H9 (cell line): ENCODE measurements around the gene SPAM1. TPM values are rescaled to one million over a fixed set of nuclear protein-coding genes. Genes with fewer than 3 reads are reported as not detected.
A peak's percentile ranks its signal among the peaks of the same experiment; 100 is the strongest.

Experiments
- DNase-seq: peaks from one replicate; pipeline ENCODE4 v3.0.0-alpha.2; 2017
- H2AFZ ChIP-seq: one replicate; pipeline ENCODE4 v1.6.1; 2013; ENCODE audit warnings: mild to moderate bottlenecking, low read length, control low read depth, moderate library complexity
- H2AK5ac ChIP-seq: 2 replicates; pipeline ENCODE4 v1.6.1; 2013; ENCODE audit warnings: low read length, control low read depth, mixed read lengths; ENCODE audit not compliant: insufficient read length
- H2BK120ac ChIP-seq: one replicate; pipeline ENCODE4 v1.6.1; 2013; ENCODE audit warnings: low read depth, mild to moderate bottlenecking, low read length, control low read depth, inconsistent platforms; ENCODE audit not compliant: poor library complexity, severe bottlenecking
- H2BK12ac ChIP-seq: 2 replicates; pipeline ENCODE4 v1.6.1; 2013; ENCODE audit warnings: low read length, control low read depth, mixed read lengths, low read depth; ENCODE audit not compliant: insufficient read length
- H2BK15ac ChIP-seq: 2 replicates; pipeline ENCODE4 v1.6.1; 2013; ENCODE audit warnings: low read depth, low read length, control low read depth
- H2BK20ac ChIP-seq: one replicate; pipeline ENCODE4 v1.6.1; 2013; ENCODE audit warnings: low read depth, mild to moderate bottlenecking, low read length, control low read depth, inconsistent platforms; ENCODE audit not compliant: poor library complexity, severe bottlenecking
- H2BK5ac ChIP-seq: 2 replicates; pipeline ENCODE4 v1.6.1; 2013; ENCODE audit warnings: low read length, control low read depth, mixed read lengths; ENCODE audit not compliant: insufficient read length
- H3K14ac ChIP-seq: 2 replicates; pipeline ENCODE4 v1.6.1; 2013; ENCODE audit warnings: low read length, control low read depth; ENCODE audit not compliant: insufficient read depth
- H3K18ac ChIP-seq: 2 replicates; pipeline ENCODE4 v1.6.1; 2013; ENCODE audit warnings: low read depth, mild to moderate bottlenecking, mixed read lengths, low read length, control low read depth; ENCODE audit not compliant: insufficient read length
- H3K23ac ChIP-seq: 2 replicates; pipeline ENCODE4 v1.6.1; 2013; ENCODE audit warnings: low read length, control low read depth, mixed read lengths, low read depth; ENCODE audit not compliant: insufficient read length
- H3K23me2 ChIP-seq: 2 replicates; pipeline ENCODE4 v1.6.1; 2013; ENCODE audit warnings: low read depth, mild to moderate bottlenecking, mixed read lengths, low read length, control low read depth; ENCODE audit not compliant: insufficient read length, poor library complexity, severe bottlenecking
- H3K27ac ChIP-seq: 2 replicates; pipeline ENCODE4 v1.5.1; 2013; ENCODE audit warnings: low read length, control low read depth, mixed read lengths, low read depth; ENCODE audit not compliant: insufficient read length
- H3K27me3 ChIP-seq: 2 replicates; pipeline ENCODE4 v1.6.1; 2013; ENCODE audit warnings: low read length, control low read depth, inconsistent platforms; ENCODE audit not compliant: insufficient read depth
- H3K4ac ChIP-seq: 2 replicates; pipeline ENCODE4 v1.6.1; 2013; ENCODE audit warnings: low read depth, mild to moderate bottlenecking, control low read depth, inconsistent platforms, low read length, moderate library complexity
- H3K4me1 ChIP-seq: 2 replicates; pipeline ENCODE4 v1.6.1; 2013; ENCODE audit warnings: low read length, control low read depth, inconsistent platforms; ENCODE audit not compliant: insufficient read depth
- H3K4me2 ChIP-seq: 2 replicates; pipeline ENCODE4 v1.6.1; 2013; ENCODE audit warnings: low read length, control low read depth, mixed read lengths; ENCODE audit not compliant: insufficient read length, insufficient read depth
- H3K56ac ChIP-seq: 2 replicates; pipeline ENCODE4 v1.6.1; 2013; ENCODE audit warnings: low read depth, mild to moderate bottlenecking, mixed read lengths, low read length, control low read depth; ENCODE audit not compliant: insufficient read length
- H3K79me1 ChIP-seq: 2 replicates; pipeline ENCODE4 v1.6.1; 2013; ENCODE audit warnings: low read depth, mild to moderate bottlenecking, moderate library complexity, low read length, control low read depth, inconsistent platforms; ENCODE audit not compliant: insufficient read depth, poor library complexity, severe bottlenecking
- H3K79me2 ChIP-seq: 2 replicates; pipeline ENCODE4 v1.6.1; 2013; ENCODE audit warnings: low read length, control low read depth, inconsistent platforms; ENCODE audit not compliant: insufficient read depth
- H3K9ac ChIP-seq: 2 replicates; pipeline ENCODE4 v1.6.1; 2013; ENCODE audit warnings: low read length, control low read depth, mixed read lengths; ENCODE audit not compliant: insufficient read length; ENCODE audit errors: extremely low read depth
- H3K9me3 ChIP-seq: one replicate; pipeline ENCODE4 v1.6.1; 2013; ENCODE audit warnings: low read depth, low read length, inconsistent platforms; ENCODE audit not compliant: control insufficient read depth
- H3T11ph ChIP-seq: one replicate; pipeline ENCODE4 v1.6.1; 2013; ENCODE audit warnings: mild to moderate bottlenecking, low read length, control low read depth, inconsistent platforms
- H4K20me1 ChIP-seq: one replicate; pipeline ENCODE4 v1.6.1; 2013; ENCODE audit not compliant: control insufficient read depth, insufficient read length, insufficient read depth
- H4K5ac ChIP-seq: 2 replicates; pipeline ENCODE4 v1.6.1; 2013; ENCODE audit warnings: low read depth, mild to moderate bottlenecking, mixed read lengths, low read length, control low read depth; ENCODE audit not compliant: insufficient read length
- H4K8ac ChIP-seq: replicated peaks from 2 replicates; pipeline ENCODE4 v1.6.1; 2013; ENCODE audit warnings: low read length, control low read depth, mixed read lengths, low read depth; ENCODE audit not compliant: insufficient read length
- H4K91ac ChIP-seq: 2 replicates; pipeline ENCODE4 v1.6.1; 2013; ENCODE audit warnings: low read depth, mild to moderate bottlenecking, moderate library complexity, mixed read lengths, low read length, control low read depth; ENCODE audit not compliant: insufficient read length
- H3K27ac Mint-ChIP-seq, 3 experiments: 2 replicates in 2 of 3; 3 replicates in 1 of 3; pipeline ENCODE4 v1.8.0; 2020 to 2021; ENCODE audit warnings: mixed read lengths in 3 of 3, mild to moderate bottlenecking in 1 of 3, moderate library complexity in 1 of 3
- H3K27me3 Mint-ChIP-seq: 2 replicates; pipeline ENCODE4 v1.8.0; 2021; ENCODE audit warnings: low read depth, mild to moderate bottlenecking, moderate library complexity, mixed read lengths
- H3K36me3 Mint-ChIP-seq, 3 experiments: 2 replicates in 2 of 3; 3 replicates in 1 of 3; pipeline ENCODE4 v1.8.0; 2020 to 2021; ENCODE audit warnings: low read depth in 3 of 3, mixed read lengths in 3 of 3; ENCODE audit not compliant: insufficient read depth in 1 of 3
- H3K4me1 Mint-ChIP-seq, 2 experiments: 2 replicates each; pipeline ENCODE4 v1.8.0; 2020; ENCODE audit warnings: mixed read lengths in 2 of 2
- H3K4me3 Mint-ChIP-seq, 2 experiments: 2 replicates in 1 of 2; 3 replicates in 1 of 2; pipeline ENCODE4 v1.8.0; 2020 to 2021; ENCODE audit warnings: mild to moderate bottlenecking in 2 of 2, mixed read lengths in 2 of 2, moderate library complexity in 1 of 2
- H3K9me3 Mint-ChIP-seq, 2 experiments: 2 replicates in 1 of 2; 3 replicates in 1 of 2; pipeline ENCODE4 v1.8.0; 2020; ENCODE audit warnings: mild to moderate bottlenecking in 2 of 2, mixed read lengths in 2 of 2, moderate library complexity in 1 of 2
- CTCF ChIP-seq: fragments of 200-600 bp; sonication (generic); conservative IDR thresholded peaks from 3 replicates; pipeline ENCODE4 v1.8.0; 2021; ENCODE audit warnings: antibody characterized with exemption, mild to moderate bottlenecking
- WGBS: extraction: QIAGEN DNeasy Blood & Tissue Kit; methylation state at CpG from one replicate; pipeline ENCODE4 v1.1.7; 2013; ENCODE audit warnings: missing lambda C conversion rate, low lambda C conversion rate, mixed read lengths; ENCODE audit not compliant: insufficient read length; ENCODE audit errors: extremely low coverage; 5-methylcytosine and 5-hydroxymethylcytosine counted together
- total RNA-seq: library from RNA; stranded (reverse); gene quantifications from 2 replicates; pipeline ENCODE4 v1.2.1, GENCODE V29; 2021

SPAM1 gene
- total RNA-seq, 1 experiment from 2014 or later = not detected

GRCh38 chr7:123916240-123916724 is 8.8 kb upstream of the SPAM1 start:
- H4K20me1 ChIP-seq = no peaks in the 10 kb centered on the region
- H3K4me2 ChIP-seq = no peak overlapping the region
- no CpG with 5 or more reads among the region's 2 CpGs for WGBS
- H2AFZ ChIP-seq = no peak overlapping the region
- H3K4me3 Mint-ChIP-seq = no peak overlapping the region
- H2BK120ac ChIP-seq = no peak overlapping the region
- no peak overlapping the region for H2BK15ac ChIP-seq
- H3K27me3 Mint-ChIP-seq = no peaks in the 10 kb centered on the region
- peaks cover 0 to 4% (median 1%) of the 10 kb centered on the region in 3 experiments; a peak in 1 of 7 replicates for H3K36me3 Mint-ChIP-seq
- no peak overlapping the region for H3K14ac ChIP-seq
- peak; percentile 38 for DNase-seq
- H3T11ph ChIP-seq = no peak overlapping the region
- H3K18ac ChIP-seq = no peak overlapping the region
- no peak overlapping the region for H3K4ac ChIP-seq
- H3K9me3 ChIP-seq = no peaks in the 10 kb centered on the region
- H2BK20ac ChIP-seq = no peak overlapping the region
- H4K91ac ChIP-seq = no peak overlapping the region
- no peaks in the 10 kb centered on the region for H3K79me2 ChIP-seq
- H4K8ac ChIP-seq = no peak overlapping the region
- no peaks in the 10 kb centered on the region for H3K27me3 ChIP-seq
- H3K23ac ChIP-seq = no peak overlapping the region
- no peaks in the 10 kb centered on the region; a peak in 1 of 5 replicates for H3K9me3 Mint-ChIP-seq
- H3K79me1 ChIP-seq = no peaks in the 10 kb centered on the region
- H2BK12ac ChIP-seq = no peak overlapping the region
- peak overlapping the region in 2 of 3 experiments; percentile 59 to 60; a peak in 1 of 7 replicates for H3K27ac Mint-ChIP-seq
- no peak overlapping the region for H3K9ac ChIP-seq
- H2BK5ac ChIP-seq = no peak overlapping the region
- no peak overlapping the region for H3K56ac ChIP-seq
- H3K4me1 ChIP-seq = no peaks in the 10 kb centered on the region
- no peak overlapping the region for H3K27ac ChIP-seq
- no peaks in the 10 kb centered on the region for H3K23me2 ChIP-seq
- H3K4me1 Mint-ChIP-seq = peaks cover 7 to 10% of the 10 kb centered on the region in 2 experiments
- H4K5ac ChIP-seq = no peak overlapping the region
- TF ChIP-seq CTCF = peak; percentile 64
- no peak overlapping the region for H2AK5ac ChIP-seq
